Transverse colon (tissue), 4 donors: Measurements from ENCODE around the gene YPEL2.

Experiments
- EP300 ChIP-seq: sonication (generic); formaldehyde crosslinking; IDR thresholded peaks from one replicate; pipeline ENCODE4 v1.6.1; 2017; ENCODE audit warnings: antibody characterized with exemption, low read depth
- POLR2AphosphoS5 ChIP-seq, 3 donors: sonication (generic); formaldehyde crosslinking; IDR thresholded peaks; one replicate each; pipeline ENCODE4 v1.6.1; 2016; ENCODE audit warnings: antibody characterized with exemption in 3 of 3
- TF ChIP-seq, protein P1 (sequence below), 5 experiments: fragments of 200-600 bp in 3 of 5; fragments of 450-650 bp in 2 of 5; sonication (generic) in 3 of 5; IDR thresholded peaks; 1 replicate in 2 of 5; 2 replicates in 3 of 5; pipeline ENCODE4 v1.5.1; 2016 to 2017; ENCODE audit warnings: antibody characterized with exemption in 5 of 5, inconsistent platforms in 3 of 5, mild to moderate bottlenecking in 2 of 5, moderate library complexity in 1 of 5

- TF ChIP-seq, protein P1, sequence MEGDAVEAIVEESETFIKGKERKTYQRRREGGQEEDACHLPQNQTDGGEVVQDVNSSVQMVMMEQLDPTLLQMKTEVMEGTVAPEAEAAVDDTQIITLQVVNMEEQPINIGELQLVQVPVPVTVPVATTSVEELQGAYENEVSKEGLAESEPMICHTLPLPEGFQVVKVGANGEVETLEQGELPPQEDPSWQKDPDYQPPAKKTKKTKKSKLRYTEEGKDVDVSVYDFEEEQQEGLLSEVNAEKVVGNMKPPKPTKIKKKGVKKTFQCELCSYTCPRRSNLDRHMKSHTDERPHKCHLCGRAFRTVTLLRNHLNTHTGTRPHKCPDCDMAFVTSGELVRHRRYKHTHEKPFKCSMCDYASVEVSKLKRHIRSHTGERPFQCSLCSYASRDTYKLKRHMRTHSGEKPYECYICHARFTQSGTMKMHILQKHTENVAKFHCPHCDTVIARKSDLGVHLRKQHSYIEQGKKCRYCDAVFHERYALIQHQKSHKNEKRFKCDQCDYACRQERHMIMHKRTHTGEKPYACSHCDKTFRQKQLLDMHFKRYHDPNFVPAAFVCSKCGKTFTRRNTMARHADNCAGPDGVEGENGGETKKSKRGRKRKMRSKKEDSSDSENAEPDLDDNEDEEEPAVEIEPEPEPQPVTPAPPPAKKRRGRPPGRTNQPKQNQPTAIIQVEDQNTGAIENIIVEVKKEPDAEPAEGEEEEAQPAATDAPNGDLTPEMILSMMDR (IDR thresholded peaks at IDR 0.05): no peak
- TF ChIP-seq EP300: no peak
- TF ChIP-seq POLR2AphosphoS5 (IDR thresholded peaks at IDR 0.05): no peak
Observed at GRCh38 chr17:59287891-59288290, 43.6 kb upstream of the YPEL2 start.
